DMS79 treated with DMSO at 0.1 percent for 48 hours (cell line): ENCODE data around the gene NAT8L.

Experiments used
- DNase-seq: peaks from one replicate; lab custom pipeline; 2025; lab: John Stamatoyannopoulos, UW

NAT8L gene

DNA sequence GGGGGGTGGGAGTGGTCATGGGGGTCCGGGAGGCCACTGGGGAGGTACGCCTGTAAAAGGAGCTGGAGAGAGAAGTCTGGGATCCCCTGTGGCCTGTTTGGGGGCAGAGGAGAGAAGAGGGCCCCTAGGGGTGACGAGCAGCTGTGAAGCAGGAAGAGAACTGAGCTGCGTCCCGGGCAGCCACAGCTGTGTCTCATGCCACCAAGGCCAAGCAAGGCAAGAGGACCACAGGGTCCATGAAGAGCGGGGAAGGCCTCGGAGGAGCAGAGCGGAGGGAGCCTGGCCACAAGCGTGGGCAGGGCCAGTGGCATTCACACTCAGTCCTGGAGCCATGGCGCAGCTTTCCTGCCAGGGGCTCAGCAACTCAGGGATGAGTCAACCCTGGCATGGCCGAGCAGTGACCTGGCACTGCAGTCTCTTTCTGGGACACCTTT lies 13.6 kb upstream of the NAT8L start:
- no peak for DNase-seq

- DNase-seq, result no peak
These were observed 12.8 kb upstream of the NAT8L start for GRCh38 chr4:2046031-2046961.

DNA sequence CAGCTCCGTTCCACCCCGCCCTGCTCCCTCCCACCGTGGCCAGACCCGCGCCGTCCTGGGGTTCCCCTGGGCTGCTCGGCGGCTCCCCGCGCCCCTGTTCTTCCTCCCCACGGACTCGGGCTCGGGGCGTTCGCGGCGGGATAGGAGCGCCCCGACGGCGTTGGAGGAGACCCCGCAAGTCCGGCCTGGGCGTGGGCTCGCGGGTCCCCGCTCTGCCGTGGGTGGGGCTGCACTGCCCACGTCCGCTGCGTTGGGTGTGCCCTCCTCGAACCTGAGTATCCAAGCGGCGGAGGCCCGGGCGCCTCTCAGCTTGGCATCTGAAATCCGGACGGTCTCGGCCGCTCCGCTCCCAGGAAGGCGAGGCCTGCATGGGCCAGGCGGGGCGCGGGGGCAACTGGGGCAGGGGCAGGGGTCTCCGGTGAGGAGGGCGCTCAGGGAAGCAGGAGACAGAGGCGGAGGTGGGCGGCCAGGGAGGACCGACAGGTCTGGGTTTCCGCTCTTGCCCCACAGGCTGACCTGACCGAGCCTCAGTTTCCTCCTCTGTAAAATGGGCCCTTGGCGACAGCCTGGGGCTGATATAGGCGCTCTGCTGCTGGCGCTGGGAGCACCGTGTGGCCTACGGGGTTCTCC lies 12.0 kb upstream of the NAT8L start:
- no peak for DNase-seq

- DNase-seq, result no peak
These were observed 11.1 kb upstream of the NAT8L start for GRCh38 chr4:2047781-2048581.

GRCh38 chr4:2048831-2049230 lies 10.3 kb upstream of the NAT8L start:
- DNase-seq, result no peak

DNA sequence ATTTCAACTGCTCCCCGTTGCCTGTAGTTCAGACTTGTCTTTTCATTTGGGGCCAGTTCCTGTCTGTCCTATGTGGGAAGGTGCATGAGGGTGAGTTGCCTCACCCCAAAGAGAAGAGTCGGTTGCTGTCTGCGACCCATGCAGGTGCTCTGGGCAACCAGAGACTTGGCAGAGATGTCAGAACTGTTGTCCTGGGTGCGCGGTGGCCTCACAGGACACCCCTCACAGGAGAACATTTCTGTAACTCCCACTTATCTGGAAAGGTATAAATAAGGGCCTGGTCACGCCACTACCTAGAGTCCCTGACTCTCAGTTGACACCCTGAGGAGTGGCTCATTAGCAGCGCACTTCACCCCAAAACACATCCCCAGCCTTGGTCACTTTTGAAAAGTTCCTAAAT lies 9.7 kb upstream of the NAT8L start:
- DNase-seq, result no peak

GRCh38 chr4:2049811-2050210 lies 9.3 kb upstream of the NAT8L start:
- DNase-seq, result no peak

DNA sequence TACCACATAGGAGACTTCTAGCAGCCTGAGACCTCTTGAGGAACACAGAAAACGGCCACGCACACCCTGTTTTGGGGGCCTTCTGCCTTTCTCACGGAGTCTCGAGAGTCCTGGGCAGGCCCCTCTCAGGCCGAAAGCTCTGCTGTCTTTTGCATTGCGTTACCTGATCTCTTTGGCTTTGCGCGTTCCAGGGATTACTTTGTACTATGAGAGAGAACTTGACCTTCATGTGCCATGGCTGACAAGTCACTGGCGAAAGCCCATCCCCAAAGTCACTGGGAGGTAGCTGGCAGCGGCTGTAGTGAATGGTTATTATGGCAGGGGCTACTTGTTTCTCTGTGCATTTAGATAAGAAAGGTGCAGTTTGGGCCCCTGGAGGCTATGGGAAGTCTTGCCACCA lies 8.0 kb upstream of the NAT8L start:
- no peak for DNase-seq

DNA sequence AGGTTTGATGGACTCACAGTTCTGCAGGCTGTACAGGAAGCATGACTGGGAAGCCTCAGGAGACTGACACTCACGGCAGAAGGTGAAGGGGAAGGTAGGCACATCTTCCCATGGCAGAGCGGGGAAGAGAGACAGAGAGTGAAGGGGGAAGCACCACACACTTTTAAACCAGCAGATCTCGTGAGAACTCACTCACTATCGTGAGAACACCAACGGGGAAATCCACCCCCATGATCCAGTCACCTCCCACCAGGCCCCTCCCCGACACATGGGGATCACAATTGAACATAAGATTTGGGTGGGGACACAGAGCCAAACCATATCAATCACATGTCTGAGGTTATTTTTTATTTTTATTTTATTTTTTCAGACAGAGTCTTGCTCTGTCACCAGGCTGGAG lies 4.9 kb upstream of the NAT8L start:
- no peak for DNase-seq

DNA sequence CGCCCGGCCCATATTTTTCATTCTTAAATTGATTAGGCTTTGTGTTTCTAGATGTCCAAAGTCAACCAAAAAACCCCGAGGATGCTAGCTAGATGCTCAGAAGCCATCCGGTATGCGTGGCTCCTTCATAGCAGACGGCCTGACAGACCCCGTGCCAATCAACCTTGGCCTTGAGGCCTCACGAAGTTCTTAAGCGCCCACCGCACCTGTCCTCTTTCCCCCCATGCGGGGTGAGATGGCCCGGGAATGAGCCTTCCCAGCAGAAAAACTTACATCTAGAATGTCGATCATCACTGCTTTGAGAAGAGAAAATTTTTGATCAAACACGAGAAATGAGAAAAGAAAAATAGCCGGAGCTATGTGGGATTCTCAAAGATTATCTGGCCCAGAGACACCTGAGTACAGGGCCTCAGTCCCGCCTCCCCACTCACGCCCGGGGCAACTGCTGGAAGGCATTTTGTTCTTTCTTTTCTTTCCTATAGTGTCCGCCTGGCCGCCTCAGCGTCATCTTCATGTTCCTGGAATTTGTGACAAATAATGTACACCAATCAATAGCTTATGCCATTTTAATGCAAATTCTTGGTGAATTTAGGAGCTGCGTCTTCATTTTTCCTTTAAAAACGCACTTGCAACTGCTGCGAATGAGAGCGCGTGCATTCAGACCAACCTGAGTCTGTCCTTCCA lies 1.6 kb upstream of the NAT8L start:
- DNase-seq, result no peak

DNA sequence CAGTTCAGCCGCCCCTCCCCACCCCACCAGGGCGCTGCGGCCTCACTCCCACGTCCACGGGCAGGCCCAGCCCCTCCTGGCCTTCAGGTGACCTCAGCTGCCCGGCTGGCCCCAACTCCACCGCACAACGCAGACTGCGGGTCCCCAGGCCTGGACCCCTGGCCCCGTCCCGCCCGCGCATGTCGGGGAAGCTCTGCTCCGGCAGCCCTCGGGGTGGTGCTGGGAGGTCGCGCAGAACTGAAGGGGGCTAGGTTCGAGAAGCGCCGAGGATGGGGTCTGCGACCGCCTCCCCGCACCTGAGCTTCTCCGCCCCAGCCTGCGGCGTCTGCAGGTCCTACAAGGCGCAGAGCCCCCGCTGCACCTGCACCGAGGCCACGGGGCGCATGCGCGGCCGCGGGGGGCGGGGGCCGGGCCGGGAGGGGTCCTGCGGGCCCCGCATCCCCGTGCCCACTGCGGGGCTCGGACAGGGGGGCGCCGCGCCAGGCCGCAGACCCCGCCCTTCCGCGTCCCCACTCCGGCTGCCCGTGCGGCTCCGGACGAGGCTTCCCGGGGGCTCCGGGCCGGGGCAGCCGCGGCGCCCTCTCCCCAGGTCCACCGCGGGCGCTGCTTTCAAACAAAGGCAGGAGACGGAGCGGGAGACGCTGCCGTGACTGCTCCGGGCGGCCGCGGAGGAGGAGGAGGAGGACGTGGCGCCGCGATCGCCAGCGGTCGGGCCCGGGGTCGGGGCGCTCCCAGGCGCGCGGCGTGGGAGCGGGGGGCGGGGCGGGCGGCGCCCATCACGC lies 672 bp upstream of the NAT8L start:
- no peak for DNase-seq

DNA sequence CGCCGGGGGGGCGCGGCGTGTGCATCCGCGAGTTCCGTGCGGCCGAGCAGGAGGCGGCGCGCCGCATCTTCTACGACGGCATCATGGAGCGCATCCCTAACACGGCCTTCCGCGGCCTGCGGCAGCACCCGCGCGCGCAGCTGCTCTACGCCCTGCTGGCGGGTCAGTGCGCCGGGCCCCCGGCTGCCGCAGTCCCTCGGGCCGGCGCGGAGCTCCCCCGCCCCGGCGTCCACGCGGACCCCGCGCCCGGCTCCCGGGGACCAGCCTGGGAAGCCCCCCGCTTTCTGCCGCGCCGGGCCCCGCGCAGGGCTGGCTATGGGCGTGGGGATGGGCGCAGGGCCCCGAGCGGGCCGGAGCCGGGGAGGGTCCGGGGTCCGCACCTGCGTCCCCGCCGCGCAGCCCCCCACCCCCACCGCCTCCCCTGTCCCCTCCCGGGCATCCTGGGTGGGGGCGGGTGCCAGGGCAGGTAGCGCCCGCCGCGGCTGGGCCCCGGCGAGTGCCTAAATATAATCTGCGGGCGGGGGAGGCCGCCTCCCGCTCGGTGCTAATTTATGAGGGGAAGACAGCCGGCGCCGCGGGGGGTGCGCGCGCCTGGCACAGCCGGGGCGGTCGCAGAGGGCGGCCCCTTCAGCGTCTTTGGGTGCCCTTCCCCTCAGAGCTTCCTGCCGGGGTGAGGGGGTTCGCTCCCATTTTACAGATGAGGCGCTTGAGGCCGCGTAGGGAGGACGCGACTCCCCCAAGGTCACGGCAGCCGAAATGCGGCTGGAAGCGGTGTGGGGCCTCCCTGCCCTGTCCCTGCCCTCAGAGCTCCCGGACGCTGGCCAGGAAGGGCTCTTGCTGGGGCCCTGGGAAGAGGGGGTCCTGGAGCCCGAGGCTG lies 837 bp downstream of the NAT8L start:
- DNase-seq, result no peak

DNA sequence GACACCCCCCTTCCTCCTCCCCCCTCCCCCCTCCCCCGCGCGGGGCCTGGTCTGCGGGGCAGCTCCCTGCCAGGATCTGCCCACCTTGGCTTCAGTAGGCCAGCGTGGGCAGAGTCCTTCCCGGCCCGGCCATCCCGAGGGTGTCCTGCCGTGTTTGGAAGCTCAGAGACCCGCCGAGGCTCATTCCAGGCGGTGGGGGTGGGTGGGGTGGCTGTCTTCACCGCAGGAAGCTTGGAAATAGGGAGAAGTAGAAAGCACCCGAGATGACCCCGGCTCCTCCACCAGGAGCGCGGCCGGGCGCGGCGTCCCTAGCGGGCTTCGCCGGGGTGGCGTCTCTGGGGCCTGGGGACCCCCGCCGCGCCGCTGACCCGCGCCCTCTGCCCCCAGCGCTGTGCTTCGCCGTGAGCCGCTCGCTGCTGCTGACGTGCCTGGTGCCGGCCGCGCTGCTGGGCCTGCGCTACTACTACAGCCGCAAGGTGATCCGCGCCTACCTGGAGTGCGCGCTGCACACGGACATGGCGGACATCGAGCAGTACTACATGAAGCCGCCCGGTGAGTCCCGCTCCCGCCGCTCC lies 1.6 kb downstream of the NAT8L start:
- DNase-seq, result no peak

DNA sequence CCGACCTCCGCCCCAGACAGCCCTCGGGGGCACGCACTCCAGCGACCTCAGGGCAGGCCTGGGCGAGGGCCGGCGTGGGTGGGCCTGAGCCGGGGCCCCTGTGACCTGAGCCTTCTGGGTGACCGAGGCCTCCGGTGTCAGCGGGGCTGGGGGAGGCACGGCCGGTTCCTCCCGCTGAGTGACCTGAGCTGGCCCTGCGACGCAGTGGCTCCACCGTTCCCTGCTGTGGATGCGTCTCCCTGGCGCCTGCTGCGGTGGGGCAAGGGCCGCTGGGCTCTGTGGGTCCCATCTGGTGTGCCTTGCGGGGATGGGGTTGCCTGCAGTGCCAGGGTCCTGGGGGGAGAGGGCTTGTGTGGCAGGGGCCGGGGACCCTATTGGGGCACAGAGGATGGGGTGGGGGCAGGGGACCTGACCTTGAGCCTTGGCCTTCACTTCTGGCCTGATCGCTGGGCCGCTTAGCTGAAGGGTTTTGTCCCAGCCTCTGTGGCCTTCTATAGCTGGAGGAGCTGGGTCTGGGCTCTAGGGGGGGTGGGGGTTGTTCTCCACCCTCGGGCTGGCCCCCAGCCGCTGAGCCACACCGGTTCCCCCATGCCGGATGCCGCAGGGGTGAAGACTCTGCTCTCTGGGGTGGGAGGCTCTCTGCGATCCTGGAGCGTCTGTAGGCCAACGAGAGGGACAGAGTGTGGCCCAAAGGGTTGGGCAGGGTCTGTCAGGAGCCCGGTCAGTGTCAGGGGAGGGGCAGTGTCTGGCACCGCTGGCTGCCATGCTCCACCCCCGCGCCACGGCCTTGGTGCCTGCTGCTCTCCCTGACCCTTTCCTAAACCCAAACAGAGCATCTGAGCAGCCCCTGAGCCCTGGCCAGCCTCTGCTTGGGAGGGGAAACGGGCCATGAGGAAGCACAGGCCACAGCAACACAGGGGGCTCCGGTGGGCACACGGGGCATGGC lies 2.3 kb downstream of the NAT8L start:
- no peak for DNase-seq

DNA sequence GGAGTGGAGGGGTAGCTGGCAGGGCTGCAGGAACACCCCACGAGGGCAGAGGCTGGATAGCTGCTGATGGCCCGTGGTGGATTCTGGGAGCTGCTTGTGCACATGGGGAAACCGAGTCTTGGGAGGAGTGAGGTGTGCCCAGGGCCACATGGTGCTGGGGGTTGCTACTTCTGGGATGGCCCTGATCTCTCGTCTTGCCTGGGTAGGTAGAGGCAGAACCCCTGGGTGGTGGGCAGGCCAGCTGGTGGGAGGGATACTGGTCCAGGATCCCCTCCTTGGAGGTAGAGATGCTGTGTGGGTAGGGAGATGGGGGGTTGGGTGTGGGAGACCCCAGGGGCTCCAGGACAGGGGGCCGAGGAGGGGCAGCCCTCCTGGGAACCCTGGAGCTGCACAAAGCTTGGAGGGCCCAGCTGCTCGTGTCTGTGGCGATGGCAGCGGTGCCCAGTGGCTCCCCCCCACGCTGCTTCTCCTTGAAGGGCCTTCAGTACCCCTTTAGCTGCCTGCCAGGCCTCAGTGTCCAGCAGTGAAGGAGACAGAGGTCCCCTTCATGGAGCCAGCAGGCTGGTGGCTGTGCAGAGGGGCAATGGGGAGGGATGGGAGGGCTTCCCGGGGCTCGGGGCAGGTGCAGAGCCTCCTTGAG lies 3.2 kb downstream of the NAT8L start:
- no peak for DNase-seq

DNA sequence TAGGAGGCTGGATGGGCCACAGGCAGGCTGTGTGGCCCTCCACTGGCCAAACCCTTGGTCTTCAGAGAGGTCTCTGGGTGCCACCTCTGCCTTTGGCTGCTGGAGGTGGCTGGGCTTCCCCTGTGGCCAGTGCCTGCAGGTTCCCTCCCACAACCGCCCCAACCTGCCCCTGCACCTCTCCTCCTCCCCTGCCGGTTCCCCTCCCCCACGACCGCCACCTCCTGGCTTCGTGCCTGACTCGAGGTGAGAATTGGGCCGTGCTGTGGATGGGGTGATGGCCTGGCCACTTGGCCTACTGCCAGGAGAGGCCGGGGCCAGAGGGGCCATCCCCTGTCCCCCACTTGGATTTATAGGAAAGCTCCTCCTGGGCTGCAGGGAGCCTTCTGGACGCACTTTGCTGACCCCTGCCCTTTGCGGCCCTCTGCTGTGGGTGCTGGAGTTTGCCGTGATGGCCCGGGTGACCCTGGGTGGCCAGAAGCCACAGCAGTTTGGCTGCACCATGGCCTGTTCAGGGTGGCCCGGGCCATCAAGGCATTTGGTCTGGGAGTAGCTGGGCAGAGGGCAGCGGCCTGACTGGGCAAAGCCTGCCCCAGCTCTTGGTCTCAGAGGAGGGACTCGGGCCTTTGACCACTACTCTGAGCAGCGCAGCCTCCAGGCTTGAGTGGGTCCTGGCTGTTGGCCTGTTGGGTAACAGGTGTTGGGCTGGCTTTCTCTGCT lies 3.8 kb downstream of the NAT8L start:
- DNase-seq, result no peak

- no peak for DNase-seq
These were observed 4.6 kb downstream of the NAT8L start for GRCh38 chr4:2063557-2064275.
